GM23338 (cell line): ENCODE results near the gene RFNG. TPM values are rescaled to one million over a fixed set of nuclear protein-coding genes. Genes with fewer than 3 reads are reported as not detected.

Source experiments
- ATAC-seq: fragments of 200-7000 bp; cut with Tn5 transposase; 3 replicates; pipeline ENCODE4 v1.9.1; 2020
- DNase-seq: peaks from one replicate; pipeline ENCODE4 v3.0.0-alpha.2; 2015; ENCODE audit warnings: low spot score
- H2AFZ ChIP-seq: fragments of 200-600 bp; sonication (generic); 2 replicates; pipeline ENCODE4 v1.8.0; 2016; ENCODE audit warnings: antibody characterized with exemption, mild to moderate bottlenecking, moderate library complexity
- H3F3A ChIP-seq: fragments of 200-600 bp; sonication (generic); replicated peaks from 2 replicates; pipeline ENCODE4 v1.8.0; 2017; ENCODE audit warnings: antibody characterized with exemption, mixed run types, low read depth
- H3K27ac ChIP-seq: fragments of 200-600 bp; sonication (generic); 2 replicates; pipeline ENCODE4 v1.6.1; 2016; ENCODE audit warnings: low read depth
- H3K27me3 ChIP-seq: fragments of 200-600 bp; sonication (generic); 2 replicates; pipeline ENCODE4 v1.8.0; 2016; ENCODE audit warnings: mild to moderate bottlenecking, mixed run types, moderate library complexity; ENCODE audit not compliant: insufficient read depth
- H3K36me3 ChIP-seq: fragments of 200-600 bp; sonication (generic); 2 replicates; pipeline ENCODE4 v1.8.0; 2016; ENCODE audit warnings: mild to moderate bottlenecking; ENCODE audit not compliant: insufficient read depth
- H3K4me1 ChIP-seq: fragments of 200-600 bp; sonication (generic); 2 replicates; pipeline ENCODE4 v1.8.0; 2016; ENCODE audit warnings: mild to moderate bottlenecking, moderate library complexity; ENCODE audit not compliant: insufficient read depth
- H3K4me2 ChIP-seq: fragments of 200-600 bp; sonication (generic); 2 replicates; pipeline ENCODE4 v1.7.1; 2017; ENCODE audit warnings: mixed run types
- H3K4me3 ChIP-seq: fragments of 200-600 bp; sonication (generic); 2 replicates; pipeline ENCODE4 v1.6.1; 2016; ENCODE audit warnings: mixed run types
- H3K79me2 ChIP-seq: fragments of 200-600 bp; sonication (generic); replicated peaks from 2 replicates; pipeline ENCODE4 v1.8.0; 2017; ENCODE audit warnings: mild to moderate bottlenecking; ENCODE audit not compliant: insufficient read depth
- H3K9me2 ChIP-seq: fragments of 200-600 bp; sonication (generic); 2 replicates; pipeline ENCODE4 v1.8.0; 2017; ENCODE audit not compliant: insufficient read depth
- H4K20me1 ChIP-seq: fragments of 200-600 bp; sonication (generic); replicated peaks from 2 replicates; pipeline ENCODE4 v1.8.0; 2017; ENCODE audit warnings: mild to moderate bottlenecking; ENCODE audit not compliant: insufficient read depth
- H3K27ac Mint-ChIP-seq: 2 replicates; pipeline ENCODE4 v1.8.0; 2020; ENCODE audit warnings: inconsistent platforms, mild to moderate bottlenecking, moderate library complexity, mixed read lengths
- H3K27me3 Mint-ChIP-seq: 3 replicates; pipeline ENCODE4 v1.8.0; 2022; ENCODE audit warnings: low read depth, mild to moderate bottlenecking, moderate library complexity, mixed read lengths, inconsistent platforms; ENCODE audit not compliant: insufficient read depth, poor library complexity
- H3K36me3 Mint-ChIP-seq: 3 replicates; pipeline ENCODE4 v1.8.0; 2021; ENCODE audit warnings: low read depth, mild to moderate bottlenecking, inconsistent platforms, moderate library complexity, mixed read lengths
- H3K4me1 Mint-ChIP-seq: 3 replicates; pipeline ENCODE4 v1.8.0; 2020; ENCODE audit warnings: mild to moderate bottlenecking, inconsistent platforms, mixed read lengths
- H3K4me3 Mint-ChIP-seq: 3 replicates; pipeline ENCODE4 v1.8.0; 2021; ENCODE audit warnings: moderate library complexity, mild to moderate bottlenecking, inconsistent platforms, mixed read lengths
- H3K9me3 Mint-ChIP-seq: 3 replicates; pipeline ENCODE4 v1.8.0; 2020; ENCODE audit warnings: moderate library complexity, mild to moderate bottlenecking, inconsistent platforms, mixed read lengths
- EZH2 ChIP-seq: fragments of 200-600 bp; sonication (generic); IDR thresholded peaks from one replicate; pipeline ENCODE4 v1.8.0; 2017; ENCODE audit warnings: antibody characterized with exemption, mild to moderate bottlenecking, low read depth; ENCODE audit not compliant: unreplicated experiment
- EZH2phosphoT487 ChIP-seq: fragments of 200-600 bp; sonication (generic); IDR thresholded peaks from one replicate; pipeline ENCODE4 v1.8.1; 2018; ENCODE audit warnings: antibody characterized with exemption; ENCODE audit not compliant: unreplicated experiment
- JUNB ChIP-seq: IDR thresholded peaks from one replicate; pipeline ENCODE4 v1.6.1; 2016; ENCODE audit warnings: antibody characterized with exemption; ENCODE audit not compliant: unreplicated experiment
- NANOG ChIP-seq: IDR thresholded peaks from 2 replicates; pipeline ENCODE4 v1.6.1; 2016; ENCODE audit warnings: antibody characterized with exemption, borderline replicate concordance
- ZNF114 ChIP-seq: fragments of 250-450 bp; sonication (Bioruptor Pico); IDR thresholded peaks from 2 replicates; pipeline ENCODE4 v1.5.0; 2020; ENCODE audit warnings: mild to moderate bottlenecking, moderate library complexity
- polyA plus RNA-seq: library from polyadenylated mRNA; unstranded; fragments of >200 nt; fragmentation: Nextera tagmentation; extraction: Ambion mirVana; gene quantifications from 2 replicates; pipeline ENCODE4 v1.2.1, GENCODE V29; 2016
- total RNA-seq: library from RNA; depleted of rRNA; stranded (reverse); fragments of >200 nt; shearing (Covaris generic); gene quantifications from 2 replicates; pipeline ENCODE4 v1.2.3, GENCODE V29; 2014
- TF ChIP-seq, protein P1 (sequence below): IDR thresholded peaks from 2 replicates; pipeline ENCODE4 v1.6.1; 2016; ENCODE audit warnings: antibody characterized with exemption
- TF ChIP-seq, protein P2 (sequence below): IDR thresholded peaks from one replicate; pipeline ENCODE4 v1.6.1; 2018; ENCODE audit warnings: antibody characterized with exemption; ENCODE audit not compliant: unreplicated experiment
- TF ChIP-seq, protein P3 (sequence below), 2 experiments: fragments of 200-600 bp in 1 of 2; sonication (generic) in 1 of 2; conservative IDR thresholded peaks; 2 replicates each; pipeline versions ENCODE4 v1.5.1 to v1.6.1; 2016 to 2017; ENCODE audit warnings: antibody characterized with exemption in 2 of 2, low read depth in 2 of 2, mild to moderate bottlenecking in 2 of 2, moderate library complexity in 1 of 2

Gene RFNG
- total and polyA plus RNA-seq, 2 experiments from 2014 or later = 18.0 to 44.7 TPM

DNA sequence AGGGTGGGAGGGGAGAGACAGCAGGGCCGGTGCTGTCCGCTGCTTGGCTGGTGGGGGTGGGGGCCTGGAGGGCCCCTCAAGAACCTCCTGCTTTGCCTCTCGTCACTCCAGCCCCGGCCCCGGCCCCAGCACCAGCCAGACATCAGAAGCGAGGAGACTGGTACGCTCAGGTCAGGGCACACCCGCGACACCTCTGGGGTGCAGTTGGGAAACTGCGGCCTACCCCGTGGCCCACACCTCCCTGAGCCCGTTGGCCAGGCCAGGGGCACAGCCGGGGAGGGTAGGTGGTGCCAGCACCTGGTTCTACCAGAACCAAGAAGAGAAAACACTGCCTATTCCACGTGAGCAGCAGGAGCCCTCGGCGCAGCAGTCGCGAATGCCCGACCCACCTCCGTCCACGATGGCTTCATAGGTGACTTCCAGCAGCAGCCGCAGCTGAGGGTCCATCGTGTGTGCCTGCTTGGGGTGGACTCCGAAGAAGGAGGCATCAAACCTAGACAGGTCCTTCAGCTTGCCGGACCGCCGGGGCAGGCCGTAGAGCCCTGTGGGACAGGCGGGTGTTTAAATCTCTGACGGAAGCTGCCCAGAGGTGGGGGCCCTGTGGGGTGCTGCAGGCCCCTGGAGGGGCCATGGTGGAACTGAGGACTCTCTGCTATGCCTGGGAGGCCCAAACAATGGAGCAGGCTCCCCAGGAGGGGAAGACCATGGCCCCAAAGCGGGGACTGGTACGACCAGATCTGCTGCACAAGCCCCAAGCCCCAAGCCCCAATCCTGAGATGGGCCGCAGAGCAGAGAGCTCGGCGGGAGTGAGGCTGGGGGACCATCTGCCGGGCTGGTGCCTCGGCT is 43.5 kb upstream of the RFNG start:
- peaks cover 33% of the 10 kb centered on the region for H4K20me1 ChIP-seq
- H3K27me3 ChIP-seq = no peaks in the 10 kb centered on the region
- peak overlapping the region; percentile 59; the same call in 1 of the 2 replicates for H3K27ac ChIP-seq
- H2AFZ ChIP-seq = no peak overlapping the region
- H3K36me3 ChIP-seq = peaks cover 12% of the 10 kb centered on the region; the same call in 1 of the 2 replicates
- H3K9me2 ChIP-seq = no peaks in the 10 kb centered on the region
- H3K27me3 Mint-ChIP-seq = peaks cover 10% of the 10 kb centered on the region
- DNase-seq = no peak
- H3K4me1 Mint-ChIP-seq = peaks cover 7% of the 10 kb centered on the region
- H3K4me2 ChIP-seq = peak overlapping the region; percentile 91
- 0 out of 2 replicates have a peak, but pooled peaks cover 17% of the 10 kb centered on the region for H3F3A ChIP-seq
- H3K4me3 Mint-ChIP-seq = peak overlapping the region; percentile 73; the same call in 1 of the 3 replicates
- no peaks in the 10 kb centered on the region for H3K9me3 Mint-ChIP-seq
- H3K4me3 ChIP-seq = peak overlapping the region; percentile 88; the same call in 1 of the 2 replicates
- no peak for TF ChIP-seq EZH2phosphoT487
- TF ChIP-seq, protein P1, sequence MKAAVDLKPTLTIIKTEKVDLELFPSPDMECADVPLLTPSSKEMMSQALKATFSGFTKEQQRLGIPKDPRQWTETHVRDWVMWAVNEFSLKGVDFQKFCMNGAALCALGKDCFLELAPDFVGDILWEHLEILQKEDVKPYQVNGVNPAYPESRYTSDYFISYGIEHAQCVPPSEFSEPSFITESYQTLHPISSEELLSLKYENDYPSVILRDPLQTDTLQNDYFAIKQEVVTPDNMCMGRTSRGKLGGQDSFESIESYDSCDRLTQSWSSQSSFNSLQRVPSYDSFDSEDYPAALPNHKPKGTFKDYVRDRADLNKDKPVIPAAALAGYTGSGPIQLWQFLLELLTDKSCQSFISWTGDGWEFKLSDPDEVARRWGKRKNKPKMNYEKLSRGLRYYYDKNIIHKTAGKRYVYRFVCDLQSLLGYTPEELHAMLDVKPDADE = no peak
- peaks cover 43% of the 10 kb centered on the region; the same call in 2 of the 3 replicates for H3K36me3 Mint-ChIP-seq
- H3K27ac Mint-ChIP-seq = no peak overlapping the region
- peaks cover 53% of the 10 kb centered on the region for H3K79me2 ChIP-seq
- ATAC-seq = no peak
- peaks cover 18% of the 10 kb centered on the region for H3K4me1 ChIP-seq

- no peak overlapping the region for H3K4me2 ChIP-seq
- DNase-seq (no peak), ATAC-seq (no peak)
- H3K36me3 ChIP-seq = peaks cover 14% of the 10 kb centered on the region; the same call in 1 of the 2 replicates
- H3K79me2 ChIP-seq = peaks cover 41% of the 10 kb centered on the region
- H3F3A ChIP-seq = 0 out of 2 replicates have a peak, but pooled peaks cover 25% of the 10 kb centered on the region
- no peaks in the 10 kb centered on the region for H3K9me2 ChIP-seq
- peaks cover 43% of the 10 kb centered on the region for H4K20me1 ChIP-seq
- no peaks in the 10 kb centered on the region for H3K27me3 ChIP-seq
- Mint-ChIP-seq H3K4me1 (peaks cover 3% of the 10 kb centered on the region), H3K36me3 (peaks cover 54% of the 10 kb centered on the region; the same call in 2 of the 3 replicates), H3K9me3 (no peaks in the 10 kb centered on the region), H3K4me3 (no peak overlapping the region), H3K27ac (no peak overlapping the region), H3K27me3 (peaks cover 4% of the 10 kb centered on the region)
- H3K4me3 ChIP-seq = no peak overlapping the region
- peaks cover 9% of the 10 kb centered on the region; the same call in 1 of the 2 replicates for H3K4me1 ChIP-seq
- H3K27ac ChIP-seq = no peak overlapping the region
- no peak overlapping the region for H2AFZ ChIP-seq
- TF ChIP-seq JUNB = no peak
- TF ChIP-seq, protein P2, sequence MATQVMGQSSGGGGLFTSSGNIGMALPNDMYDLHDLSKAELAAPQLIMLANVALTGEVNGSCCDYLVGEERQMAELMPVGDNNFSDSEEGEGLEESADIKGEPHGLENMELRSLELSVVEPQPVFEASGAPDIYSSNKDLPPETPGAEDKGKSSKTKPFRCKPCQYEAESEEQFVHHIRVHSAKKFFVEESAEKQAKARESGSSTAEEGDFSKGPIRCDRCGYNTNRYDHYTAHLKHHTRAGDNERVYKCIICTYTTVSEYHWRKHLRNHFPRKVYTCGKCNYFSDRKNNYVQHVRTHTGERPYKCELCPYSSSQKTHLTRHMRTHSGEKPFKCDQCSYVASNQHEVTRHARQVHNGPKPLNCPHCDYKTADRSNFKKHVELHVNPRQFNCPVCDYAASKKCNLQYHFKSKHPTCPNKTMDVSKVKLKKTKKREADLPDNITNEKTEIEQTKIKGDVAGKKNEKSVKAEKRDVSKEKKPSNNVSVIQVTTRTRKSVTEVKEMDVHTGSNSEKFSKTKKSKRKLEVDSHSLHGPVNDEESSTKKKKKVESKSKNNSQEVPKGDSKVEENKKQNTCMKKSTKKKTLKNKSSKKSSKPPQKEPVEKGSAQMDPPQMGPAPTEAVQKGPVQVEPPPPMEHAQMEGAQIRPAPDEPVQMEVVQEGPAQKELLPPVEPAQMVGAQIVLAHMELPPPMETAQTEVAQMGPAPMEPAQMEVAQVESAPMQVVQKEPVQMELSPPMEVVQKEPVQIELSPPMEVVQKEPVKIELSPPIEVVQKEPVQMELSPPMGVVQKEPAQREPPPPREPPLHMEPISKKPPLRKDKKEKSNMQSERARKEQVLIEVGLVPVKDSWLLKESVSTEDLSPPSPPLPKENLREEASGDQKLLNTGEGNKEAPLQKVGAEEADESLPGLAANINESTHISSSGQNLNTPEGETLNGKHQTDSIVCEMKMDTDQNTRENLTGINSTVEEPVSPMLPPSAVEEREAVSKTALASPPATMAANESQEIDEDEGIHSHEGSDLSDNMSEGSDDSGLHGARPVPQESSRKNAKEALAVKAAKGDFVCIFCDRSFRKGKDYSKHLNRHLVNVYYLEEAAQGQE = no peak
- TF ChIP-seq NANOG = no peak
- no peak for TF ChIP-seq EZH2
- no peak for TF ChIP-seq ZNF114
- TF ChIP-seq, protein P3, sequence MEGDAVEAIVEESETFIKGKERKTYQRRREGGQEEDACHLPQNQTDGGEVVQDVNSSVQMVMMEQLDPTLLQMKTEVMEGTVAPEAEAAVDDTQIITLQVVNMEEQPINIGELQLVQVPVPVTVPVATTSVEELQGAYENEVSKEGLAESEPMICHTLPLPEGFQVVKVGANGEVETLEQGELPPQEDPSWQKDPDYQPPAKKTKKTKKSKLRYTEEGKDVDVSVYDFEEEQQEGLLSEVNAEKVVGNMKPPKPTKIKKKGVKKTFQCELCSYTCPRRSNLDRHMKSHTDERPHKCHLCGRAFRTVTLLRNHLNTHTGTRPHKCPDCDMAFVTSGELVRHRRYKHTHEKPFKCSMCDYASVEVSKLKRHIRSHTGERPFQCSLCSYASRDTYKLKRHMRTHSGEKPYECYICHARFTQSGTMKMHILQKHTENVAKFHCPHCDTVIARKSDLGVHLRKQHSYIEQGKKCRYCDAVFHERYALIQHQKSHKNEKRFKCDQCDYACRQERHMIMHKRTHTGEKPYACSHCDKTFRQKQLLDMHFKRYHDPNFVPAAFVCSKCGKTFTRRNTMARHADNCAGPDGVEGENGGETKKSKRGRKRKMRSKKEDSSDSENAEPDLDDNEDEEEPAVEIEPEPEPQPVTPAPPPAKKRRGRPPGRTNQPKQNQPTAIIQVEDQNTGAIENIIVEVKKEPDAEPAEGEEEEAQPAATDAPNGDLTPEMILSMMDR (conservative IDR thresholded peaks at IDR 0.05; ENCODE audit: low read depth in 2 of 2) = no peak
- TF ChIP-seq, protein P1 = no peak
These were observed 41.6 kb upstream of the RFNG start for GRCh38 chr17:82092995-82093751.
